ENCODE data around the gene ADCY4. TPM values are rescaled to one million over a fixed set of nuclear protein-coding genes. Genes with fewer than 3 reads are reported as not detected.
A peak's percentile ranks its signal among the peaks of the same experiment; 100 is the strongest.

The ADCY4 gene
- total and polyA plus RNA-seq, 2 of the 13 experiments (the other 11 are each of a cell fraction or from before 2014, with no cell fraction given): 0.03 TPM; not detected in 1

DNA sequence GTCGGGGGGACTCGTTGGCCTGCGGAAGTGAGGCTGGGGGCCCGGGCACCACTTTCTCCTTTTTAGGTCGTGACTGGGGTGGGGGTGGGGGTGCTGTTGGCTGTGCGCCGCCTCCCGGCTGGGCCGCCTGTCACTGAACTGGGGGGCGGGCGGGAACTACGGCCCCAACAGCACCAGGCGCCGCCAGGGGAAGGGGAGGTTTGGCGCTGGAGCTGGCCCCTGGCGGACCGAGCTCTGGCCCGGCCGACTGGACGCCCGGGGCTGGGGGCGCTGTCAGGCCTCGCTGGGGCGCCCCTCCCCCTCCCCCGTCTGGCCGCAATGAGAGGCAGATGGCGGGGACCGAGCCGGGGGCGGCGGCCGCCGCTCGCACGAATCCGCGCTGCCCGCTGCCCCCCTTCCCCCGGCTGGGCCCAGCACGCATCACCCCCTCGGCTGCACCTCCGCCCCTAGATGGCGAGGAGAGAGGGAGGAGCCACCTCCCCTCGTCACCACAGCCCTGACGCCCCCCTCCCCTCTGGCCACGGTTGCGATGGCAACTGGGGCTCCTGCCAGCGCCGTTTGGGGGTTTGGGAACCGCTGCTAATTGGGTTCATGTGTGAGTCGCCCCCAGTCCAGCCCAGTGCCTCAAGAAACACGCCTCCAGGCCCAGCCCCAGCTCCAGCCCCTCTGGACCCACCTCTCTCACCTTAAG lies 33.8 kb upstream of the ADCY4 start:
- H4K20me1 ChIP-seq (ENCODE audit: insufficient read depth, low read length): no peaks in the 10 kb centered on the region
- no peak for FAIRE-seq
- intact Hi-C loops (cut with micrococcal nuclease; ENCODE audit: unreplicated experiment) (loop anchor here (5.0 kb wide), 1 partner anchor 194 kb away; no protein-coding TSS in a partner anchor), in situ Hi-C loops (cut with HindIII; ENCODE audit: extremely low pct_ligation_motif_present, low pct_unique_long_range_greater_than_20kb) (loop anchor here (5.0 kb wide), 1 partner anchor 64 kb away; no protein-coding TSS in a partner anchor)
- peak overlapping the region in 1 of 3 experiments; percentile 29; a peak in 1 of 6 replicates for H3K4me3 ChIP-seq (replicated peaks in 1 of 3; ENCODE audit: insufficient read depth in 1 of 3, low read depth in 2 of 3, low read length in 3 of 3)
- H3K9me3 ChIP-seq (ENCODE audit: low read length): no peaks in the 10 kb centered on the region
- no peak overlapping the region for H3K9ac ChIP-seq (ENCODE audit: insufficient read depth, low read depth, low read length)
- H3K36me3 ChIP-seq (replicated peaks in 1 of 2; ENCODE audit: control insufficient read depth in 1 of 2, insufficient read depth in 2 of 2, low read length in 2 of 2): no peaks in the 10 kb centered on the region
- 0 out of 2 replicates have a peak overlapping the region, but pooled peaks have one; percentile 5 for H3K4me2 ChIP-seq (ENCODE audit: low read depth, low read length)
- H3K27me3 ChIP-seq (ENCODE audit: control insufficient read depth in 1 of 2, insufficient read depth in 2 of 2, low read length in 2 of 2): peaks cover 23 to 55% of the 10 kb centered on the region in 2 experiments
- no peak overlapping the region for H3K27ac ChIP-seq (ENCODE audit: extremely low read length, insufficient read depth, low read length)
- no TSS peak for BruUV-seq (replicated peaks)
- ChIA-PET POLR2A (interaction anchor here (1.0 to 1.4 kb wide), 2 partner anchors 61 to 63 kb away, joined by 3 to 7 read pairs; partner anchors contain the start of genes CBLN3 and KHNYN), CTCF (ENCODE audit: low intra/inter-chr PET ratio, low total read pairs) (interaction anchor here (4.7 to 7.9 kb wide), 2 partner anchors 44 to 65 kb away, joined by 72 to 295 read pairs; partner anchors contain the start of genes CBLN3 and KHNYN)
- no peak for DNase-seq (ENCODE audit: low spot score)
- H3K4me1 ChIP-seq (ENCODE audit: insufficient read depth, low read length): peaks cover 32% of the 10 kb centered on the region
- H2AFZ ChIP-seq (ENCODE audit: low read length): no peak overlapping the region
- ATAC-seq: no peak
- no peaks in the 10 kb centered on the region for H3K79me2 ChIP-seq (ENCODE audit: insufficient read depth, low read length)
- 43% methylated on average over 43 of the region's 52 CpGs for WGBS (ENCODE audit: low lambda C conversion rate)
- TF ChIP-seq SPEN (CRISPR knock-in tag; IDR thresholded peaks at IDR 0.05; ENCODE audit: low read depth) (peak; percentile 38; the same call in 1 of the 2 replicates), ZNF407 (CRISPR knock-in tag; IDR thresholded peaks at IDR 0.05; ENCODE audit: not compliant biosample characterization) (no peak), NR2C2 (CRISPR knock-in tag; IDR thresholded peaks at IDR 0.05; ENCODE audit: borderline replicate concordance) (0 out of 2 replicates have a peak, but pooled peaks have one; percentile 11), ZBED4 (CRISPR knock-in tag; IDR thresholded peaks at IDR 0.05; ENCODE audit: borderline replicate concordance) (no peak), NR0B2 (CRISPR knock-in tag; IDR thresholded peaks at IDR 0.05) (peak; percentile 58; the same call in 1 of the 2 replicates), MXD3 (CRISPR knock-in tag; IDR thresholded peaks at IDR 0.05) (0 out of 2 replicates have a peak, but pooled peaks have one; percentile 26)

Data from HepG2 (cell line).